Measurements from ENCODE around the gene MT1M. TPM values are rescaled to one million over a fixed set of nuclear protein-coding genes. Genes with fewer than 3 reads are reported as not detected.
"Not testable (repeated sequence)": the region's sequence is repeated elsewhere in the genome, so short reads cannot be mapped to it uniquely, and the experiment has no call there.

The MT1M gene
- total RNA-seq, 4 donors from 2014 or later = 2.7 to 48.3 (median 5.2) TPM; not detected in 1

- Histone ChIP-seq H3K27me3 (peaks cover 4% of the 10 kb centered on the region), H3K4me3 (peak overlapping the region in 3 of 4 donors; percentile 24 to 42 (median 38)), H3K27ac (peak overlapping the region; percentile 25 to 55 (median 41)), H3K9me3 (no peaks in the 10 kb centered on the region), H3K4me1 (peaks cover 5 to 16% (median 10%) of the 10 kb centered on the region in 4 donors), H3K36me3 (no peaks in the 10 kb centered on the region)
- intact Hi-C loops (cut with DNase I; ENCODE audit: low total_unique reads) (no loop called here), in situ Hi-C loops (cut with MboI; ENCODE audit: low pct_ligation_motif_present in 1 of 4, low pct_unique_long_range_greater_than_20kb in 1 of 4, low sequenced_read_pairs in 3 of 4) (no loop called here)
- TF ChIP-seq CTCF (IDR thresholded peaks at IDR 0.05) = no peak
- TF ChIP-seq EP300 (IDR thresholded peaks at IDR 0.05; ENCODE audit: low read depth) = no peak
- TF ChIP-seq POLR2A (IDR thresholded peaks at IDR 0.05) = no peak
- no peak for TF ChIP-seq POLR2AphosphoS5 (IDR thresholded peaks at IDR 0.05)
- 66 to 90% methylated on average over 2 to 23 of the region's 23 CpGs for WGBS, 2 donors (ENCODE audit: low coverage in 1 of 2)
- no peak for DNase-seq
Observed at GRCh38 chr16:56616608-56617211, 15.7 kb upstream of the MT1M start.

- no peaks in the 10 kb centered on the region for H3K36me3 ChIP-seq
- intact Hi-C loops (cut with DNase I; ENCODE audit: low total_unique reads) (no loop called here), in situ Hi-C loops (cut with MboI; ENCODE audit: low pct_ligation_motif_present in 1 of 4, low pct_unique_long_range_greater_than_20kb in 1 of 4, low sequenced_read_pairs in 3 of 4) (no loop called here)
- peaks cover 5 to 16% (median 10%) of the 10 kb centered on the region in 4 donors for H3K4me1 ChIP-seq
- 17% methylated on average over 33 of the region's 41 CpGs; no CpG with 5 or more reads in 1 of the 2 donors for WGBS, 2 donors (ENCODE audit: low coverage in 1 of 2)
- peak overlapping the region; percentile 25 to 55 (median 41) for H3K27ac ChIP-seq
- TF ChIP-seq POLR2A (IDR thresholded peaks at IDR 0.05) (peak; percentile 32), EP300 (IDR thresholded peaks at IDR 0.05; ENCODE audit: low read depth) (no peak), POLR2AphosphoS5 (IDR thresholded peaks at IDR 0.05) (peak; percentile 30 to 79 (median 68))
- DNase-seq = peak; percentile 70
- H3K4me3 ChIP-seq = peak overlapping the region; percentile 8 to 42 (median 31)
- H3K9me3 ChIP-seq = no peaks in the 10 kb centered on the region
- peaks cover 4% of the 10 kb centered on the region for H3K27me3 ChIP-seq
Observed at GRCh38 chr16:56617212-56618085, 15.0 kb upstream of the MT1M start.

- no peak for DNase-seq
- in situ Hi-C loops (cut with MboI; ENCODE audit: low pct_ligation_motif_present in 1 of 4, low pct_unique_long_range_greater_than_20kb in 1 of 4, low sequenced_read_pairs in 3 of 4) (no loop called here), intact Hi-C loops (cut with DNase I; ENCODE audit: low total_unique reads) (no loop called here)
- no peaks in the 10 kb centered on the region for H3K36me3 ChIP-seq
- H3K27ac ChIP-seq = no peak overlapping the region
- peaks cover 5 to 16% (median 10%) of the 10 kb centered on the region in 4 donors for H3K4me1 ChIP-seq
- TF ChIP-seq POLR2AphosphoS5 (IDR thresholded peaks at IDR 0.05) (no peak), POLR2A (IDR thresholded peaks at IDR 0.05) (no peak), EP300 (IDR thresholded peaks at IDR 0.05; ENCODE audit: low read depth) (no peak), CTCF (IDR thresholded peaks at IDR 0.05) (no peak)
- no peaks in the 10 kb centered on the region for H3K9me3 ChIP-seq
- H3K27me3 ChIP-seq = peaks cover 4% of the 10 kb centered on the region
- H3K4me3 ChIP-seq = no peak overlapping the region
- 83 to 100% methylated on average over 2 to 6 of the region's 6 CpGs for WGBS, 2 donors (ENCODE audit: low coverage in 1 of 2)
Observed at GRCh38 chr16:56618138-56618537, 14.3 kb upstream of the MT1M start.

- no peak for DNase-seq
- H3K4me1 ChIP-seq = peaks cover 5 to 21% (median 12%) of the 10 kb centered on the region in 4 donors
- no peak overlapping the region for H3K4me3 ChIP-seq
- H3K27ac ChIP-seq = no peak overlapping the region
- no peaks in the 10 kb centered on the region for H3K36me3 ChIP-seq
- no peaks in the 10 kb centered on the region for H3K9me3 ChIP-seq
- TF ChIP-seq EP300 (IDR thresholded peaks at IDR 0.05; ENCODE audit: low read depth) (no peak), POLR2AphosphoS5 (IDR thresholded peaks at IDR 0.05) (no peak), CTCF (IDR thresholded peaks at IDR 0.05) (no peak), POLR2A (IDR thresholded peaks at IDR 0.05) (no peak)
- intact Hi-C loops (cut with DNase I; ENCODE audit: low total_unique reads) (no loop called here), in situ Hi-C loops (cut with MboI; ENCODE audit: low pct_ligation_motif_present in 1 of 4, low pct_unique_long_range_greater_than_20kb in 1 of 4, low sequenced_read_pairs in 3 of 4) (no loop called here)
- WGBS, 2 donors (ENCODE audit: low coverage in 1 of 2) = 91% methylated on average over 7 of the region's 8 CpGs; no CpG with 5 or more reads in 1 of the 2 donors
- H3K27me3 ChIP-seq = peaks cover 4% of the 10 kb centered on the region
Observed at GRCh38 chr16:56620339-56620897, 12.0 kb upstream of the MT1M start.

- in situ Hi-C loops (cut with MboI; ENCODE audit: low pct_ligation_motif_present in 1 of 4, low pct_unique_long_range_greater_than_20kb in 1 of 4, low sequenced_read_pairs in 3 of 4); H3K9me3 ChIP-seq; H3K36me3 ChIP-seq; DNase-seq; intact Hi-C loops (cut with DNase I; ENCODE audit: low total_unique reads); H3K27ac ChIP-seq; H3K4me3 ChIP-seq; H3K27me3 ChIP-seq: not testable (repeated sequence)
- peaks cover 5 to 28% (median 24%) of the 10 kb centered on the region in 4 donors for H3K4me1 ChIP-seq
- WGBS, 2 donors (ENCODE audit: low coverage in 1 of 2) = 30 to 79% methylated on average over 1 to 4 of the region's 4 CpGs
Observed at GRCh38 chr16:56621665-56622445, 10.6 kb upstream of the MT1M start.

- H3K4me3 ChIP-seq; H3K9me3 ChIP-seq; in situ Hi-C loops (cut with MboI; ENCODE audit: low pct_ligation_motif_present in 1 of 4, low pct_unique_long_range_greater_than_20kb in 1 of 4, low sequenced_read_pairs in 3 of 4); DNase-seq; H3K27ac ChIP-seq; intact Hi-C loops (cut with DNase I; ENCODE audit: low total_unique reads); H3K27me3 ChIP-seq; H3K36me3 ChIP-seq: not testable (repeated sequence)
- WGBS, 2 donors (ENCODE audit: low coverage in 1 of 2) = 82% methylated on average over 5 of the region's 5 CpGs; no CpG with 5 or more reads in 1 of the 2 donors
- H3K4me1 ChIP-seq = peaks cover 0 to 22% (median 17%) of the 10 kb centered on the region in 4 donors
Observed at GRCh38 chr16:56623184-56623583, 9.3 kb upstream of the MT1M start.
